ENCODE results near the gene HOXA5.

GRCh38 chr7:27161214-27161720 is 17.8 kb upstream of the HOXA5 start:
- TF ChIP-seq POLR2A (IDR thresholded peaks at IDR 0.05; ENCODE audit: low read length) (no peak), GATA1 (IDR thresholded peaks at IDR 0.05; ENCODE audit: low read depth, low read length) (no peak)

All from erythroblast (primary cell).